ENCODE data around the gene LCP1. TPM values are rescaled to one million over a fixed set of nuclear protein-coding genes. Genes with fewer than 3 reads are reported as not detected.

Gene LCP1
- total and polyA plus RNA-seq, 3 donors from 2014 or later, result 24.1 to 80.5 (median 48.7) TPM

DNA sequence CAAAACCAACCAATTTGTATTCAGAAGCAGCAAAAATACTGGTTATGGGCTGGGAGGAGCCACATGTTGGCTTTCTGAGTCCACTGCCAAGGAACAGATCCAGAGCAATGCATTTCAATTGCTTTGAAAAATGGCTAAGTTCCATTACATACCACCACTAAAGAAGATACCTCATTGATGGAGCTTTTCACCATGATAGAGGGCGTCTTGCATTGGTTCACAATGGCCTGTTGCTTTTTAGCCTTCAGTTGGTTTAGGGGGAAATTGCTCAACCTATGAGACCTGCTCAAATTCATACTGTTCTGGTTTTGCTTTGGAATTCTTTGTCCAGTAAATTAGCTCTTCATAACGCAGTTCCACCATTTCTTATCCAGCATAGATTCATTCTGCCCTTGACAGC, 55.9 kb downstream of the LCP1 start:
- Histone ChIP-seq H3K27ac (no peak overlapping the region), H3K9me3 (no peaks in the 10 kb centered on the region), H3K4me3 (no peak overlapping the region), H3K36me3 (ENCODE audit: low read depth, missing control alignments) (no peaks in the 10 kb centered on the region), H3K4me1 (no peaks in the 10 kb centered on the region), H3K27me3 (no peaks in the 10 kb centered on the region)
- intact Hi-C loops (cut with DNase I; ENCODE audit: low total_unique reads), result no loop called here
- no peak for DNase-seq
- 73 to 75% methylated on average over 2 of the region's 2 CpGs for WGBS, 2 donors
- TF ChIP-seq CTCF (IDR thresholded peaks at IDR 0.05), result no peak
- TF ChIP-seq POLR2A (IDR thresholded peaks at IDR 0.05), result no peak

- Histone ChIP-seq H3K9me3 (no peaks in the 10 kb centered on the region), H3K27me3 (no peaks in the 10 kb centered on the region), H3K4me3 (no peak overlapping the region), H3K36me3 (ENCODE audit: low read depth, missing control alignments) (no peaks in the 10 kb centered on the region), H3K27ac (no peak overlapping the region), H3K4me1 (peaks cover 6% of the 10 kb centered on the region)
- TF ChIP-seq POLR2A (IDR thresholded peaks at IDR 0.05) (no peak), CTCF (IDR thresholded peaks at IDR 0.05) (no peak)
- no peak for DNase-seq
- WGBS, 2 donors, result 63 to 69% methylated on average over 11 of the region's 11 CpGs
- intact Hi-C loops (cut with DNase I; ENCODE audit: low total_unique reads), result no loop called here
Measured at GRCh38 chr13:46124967-46125933, 56.7 kb downstream of the LCP1 start.

GRCh38 chr13:46124531-46124966, 57.4 kb downstream of the LCP1 start:
- 72 to 85% methylated on average over 10 of the region's 10 CpGs for WGBS, 2 donors
- intact Hi-C loops (cut with DNase I; ENCODE audit: low total_unique reads), result no loop called here
- no peak for DNase-seq
- Histone ChIP-seq H3K4me3 (no peak overlapping the region), H3K9me3 (no peaks in the 10 kb centered on the region), H3K4me1 (peaks cover 7% of the 10 kb centered on the region), H3K27ac (no peak overlapping the region), H3K36me3 (ENCODE audit: low read depth, missing control alignments) (no peaks in the 10 kb centered on the region), H3K27me3 (no peaks in the 10 kb centered on the region)
- TF ChIP-seq CTCF (IDR thresholded peaks at IDR 0.05), result no peak
- TF ChIP-seq POLR2A (IDR thresholded peaks at IDR 0.05), result no peak

DNA sequence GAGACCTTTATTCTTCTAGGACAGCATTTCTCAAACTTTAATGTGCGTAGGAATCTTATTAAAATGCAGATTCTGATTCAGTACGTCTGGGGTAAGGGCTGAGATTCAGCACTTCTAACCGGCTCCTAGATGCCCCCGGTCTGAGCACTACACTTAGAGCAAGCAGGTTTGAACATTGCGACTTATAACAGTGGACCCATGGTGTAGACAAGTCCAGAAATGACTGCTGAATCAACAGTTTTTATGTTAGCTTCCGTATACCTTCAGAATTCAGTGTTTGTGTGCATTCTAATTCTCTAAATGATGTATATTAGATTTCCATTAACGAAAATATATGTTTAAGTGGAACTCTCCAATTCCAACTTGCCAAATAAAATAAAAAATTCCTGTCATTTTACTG, 59.7 kb downstream of the LCP1 start:
- intact Hi-C loops (cut with DNase I; ENCODE audit: low total_unique reads), result no loop called here
- no peaks in the 10 kb centered on the region for H3K36me3 ChIP-seq (ENCODE audit: low read depth, missing control alignments)
- whole genome bisulfite sequencing, 2 donors, result 93 to 95% methylated on average over 7 of the region's 7 CpGs

More for the DNA sequence above, 59.7 kb downstream of the LCP1 start:
- Histone ChIP-seq H3K27me3 (no peaks in the 10 kb centered on the region), H3K27ac (no peak overlapping the region), H3K4me3 (no peak overlapping the region), H3K4me1 (peaks cover 7% of the 10 kb centered on the region), H3K9me3 (no peaks in the 10 kb centered on the region)
- TF ChIP-seq CTCF (IDR thresholded peaks at IDR 0.05) (no peak), POLR2A (IDR thresholded peaks at IDR 0.05) (no peak)
- DNase-seq, result no peak
